Muscle of arm (tissue), 12 donors: ENCODE results near the gene EHD1. TPM values are rescaled to one million over a fixed set of nuclear protein-coding genes. Genes with fewer than 3 reads are reported as not detected.
"Not testable (repeated sequence)": the region's sequence is repeated elsewhere in the genome, so short reads cannot be mapped to it uniquely, and the experiment has no call there.

Experiments
- DNase-seq: peaks from one replicate; pipeline ENCODE4 v3.0.0-alpha.2; 2013
- polyA plus RNA-seq, 12 donors: library from polyadenylated mRNA; unstranded; fragments of 120-200 nt; gene quantifications; one replicate each; pipeline ENCODE4 v1.2.1, GENCODE V29; 2013; ENCODE audit not compliant: insufficient read length in 12 of 12

EHD1 gene
- polyA plus RNA-seq, 12 donors = 64.6 to 363 (median 85.9) TPM

DNA sequence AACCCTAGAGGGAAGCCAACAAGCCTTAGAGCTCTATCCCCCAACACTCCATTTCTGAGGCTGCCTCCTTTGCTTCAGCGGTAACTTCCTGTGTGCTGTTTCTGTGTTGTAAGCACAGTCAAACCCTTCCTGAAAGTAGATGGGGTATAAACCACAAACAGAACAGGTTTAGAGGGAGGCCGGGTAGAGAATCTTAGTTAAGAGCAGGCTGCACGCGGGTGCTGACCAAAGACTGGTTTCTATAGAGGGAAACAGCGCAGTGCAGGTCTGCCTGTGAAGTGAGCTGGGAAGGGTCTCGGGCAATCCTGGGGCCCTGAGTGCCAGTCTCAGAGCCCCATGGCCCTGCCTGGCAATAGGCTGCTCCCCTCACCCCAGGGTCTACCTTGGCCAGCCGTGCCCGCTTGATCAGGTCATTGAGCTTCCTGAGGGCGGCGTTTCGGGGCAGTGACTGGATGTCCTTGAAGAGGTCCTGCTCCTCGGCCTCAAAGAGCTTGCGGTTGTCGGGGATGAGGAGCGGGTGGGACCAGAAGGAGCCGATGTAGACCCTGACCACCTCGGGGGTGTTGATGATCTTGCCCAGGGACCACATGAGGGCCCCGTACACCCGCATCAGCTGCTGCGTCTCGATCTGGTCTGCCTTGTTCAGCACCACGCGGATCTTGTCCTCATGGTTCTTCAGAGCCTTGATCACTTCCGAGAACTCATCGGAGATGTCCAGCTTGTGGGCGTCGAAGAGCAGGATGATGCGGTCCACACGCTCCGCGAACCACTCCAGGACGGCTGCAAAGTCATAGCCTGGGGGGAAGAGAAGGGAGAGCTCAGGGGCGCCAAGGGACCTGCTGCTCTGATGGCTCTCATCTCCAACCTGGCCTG, 18.6 kb downstream of the EHD1 start:
- DNase-seq = no peak

- DNase-seq = no peak
Measured at GRCh38 chr11:64858467-64859263, 19.8 kb downstream of the EHD1 start.

DNA sequence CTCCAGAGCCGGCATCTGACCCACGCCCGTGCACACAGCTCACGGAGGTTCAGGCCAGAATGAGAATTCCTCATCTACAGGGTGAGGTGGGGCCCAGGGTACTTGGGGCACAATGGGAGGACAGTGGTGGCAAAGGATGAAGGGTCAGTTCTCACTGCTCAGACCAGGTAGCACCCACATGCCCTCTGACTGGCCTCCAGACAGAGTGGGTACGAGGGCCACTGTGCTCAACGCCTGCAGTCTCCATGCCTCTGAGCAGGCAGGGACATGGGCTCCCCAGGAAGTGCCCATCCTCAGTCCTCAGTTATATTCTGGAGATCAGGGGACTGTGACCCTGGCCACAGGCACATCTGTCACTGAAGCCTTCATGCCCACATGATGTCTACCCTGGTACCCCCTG, 20.9 kb downstream of the EHD1 start:
- no peak for DNase-seq

DNA sequence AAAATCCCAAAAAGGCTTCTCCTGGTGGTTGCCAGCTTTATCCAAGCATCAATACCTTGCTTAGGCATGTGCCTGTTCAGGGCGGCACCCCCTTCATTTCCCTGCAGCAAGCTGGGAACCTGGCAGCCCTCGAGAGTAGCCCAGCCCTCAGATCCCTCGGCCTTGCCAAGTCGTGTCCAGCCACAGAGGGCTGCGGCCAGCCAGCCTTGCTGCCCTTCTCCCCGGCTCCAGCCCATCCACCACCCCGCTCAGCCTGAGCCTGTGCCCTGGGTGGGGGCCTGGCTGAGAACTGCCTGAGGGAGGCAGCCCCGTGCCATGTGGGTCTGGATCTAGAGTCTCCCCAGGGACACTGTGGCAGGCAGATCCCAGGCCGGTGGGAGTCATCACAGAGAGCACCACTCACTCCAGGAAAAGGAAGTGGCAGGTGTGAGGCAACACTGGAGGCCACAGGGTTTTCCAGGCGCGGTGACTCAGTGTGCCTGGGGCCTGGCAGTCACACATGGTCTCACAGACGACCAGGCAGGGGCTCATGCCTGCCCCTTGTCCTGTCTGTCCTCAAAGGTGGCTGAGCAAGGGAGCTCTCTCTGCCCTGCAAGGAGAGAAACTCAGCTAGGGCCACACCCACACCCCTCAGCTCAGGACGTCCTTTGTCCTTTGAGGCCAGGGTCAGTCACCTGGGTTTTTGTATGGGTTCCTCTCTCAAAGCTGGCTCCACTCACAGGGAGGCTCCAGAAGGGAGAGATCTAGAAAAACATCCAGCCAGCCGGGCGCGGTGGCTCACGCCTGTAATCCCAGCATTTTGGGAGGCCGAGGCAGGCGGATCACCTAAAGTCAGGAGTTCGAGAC, 21.8 kb downstream of the EHD1 start:
- no peak for DNase-seq

GRCh38 chr11:64855596-64856304, 22.7 kb downstream of the EHD1 start:
- no peak for DNase-seq

GRCh38 chr11:64854534-64855502, 23.6 kb downstream of the EHD1 start:
- no peak for DNase-seq

DNA sequence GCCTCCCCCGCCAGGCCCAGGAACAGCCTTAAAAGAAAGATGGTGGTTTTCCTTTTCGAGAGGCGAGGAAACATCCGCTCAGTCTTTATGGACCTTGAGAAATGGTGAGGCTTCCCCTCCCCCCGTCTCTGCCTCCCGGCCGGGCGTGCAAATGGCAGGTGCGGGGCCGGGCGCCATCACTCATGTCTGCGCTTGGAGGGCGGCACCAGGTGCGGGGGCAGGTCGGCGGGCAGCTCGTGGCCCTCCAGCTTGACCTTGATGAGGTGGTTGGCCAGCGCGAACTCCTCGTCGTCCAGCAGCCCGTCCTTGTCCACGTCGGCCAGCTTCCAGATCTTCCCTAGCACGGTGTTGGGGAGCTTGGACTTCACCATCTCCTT, 24.3 kb downstream of the EHD1 start:
- DNase-seq = no peak

- DNase-seq = no peak
Measured at GRCh38 chr11:64853709-64854108, 24.7 kb downstream of the EHD1 start.

GRCh38 chr11:64852804-64853509, 25.5 kb downstream of the EHD1 start:
- DNase-seq = no peak

DNA sequence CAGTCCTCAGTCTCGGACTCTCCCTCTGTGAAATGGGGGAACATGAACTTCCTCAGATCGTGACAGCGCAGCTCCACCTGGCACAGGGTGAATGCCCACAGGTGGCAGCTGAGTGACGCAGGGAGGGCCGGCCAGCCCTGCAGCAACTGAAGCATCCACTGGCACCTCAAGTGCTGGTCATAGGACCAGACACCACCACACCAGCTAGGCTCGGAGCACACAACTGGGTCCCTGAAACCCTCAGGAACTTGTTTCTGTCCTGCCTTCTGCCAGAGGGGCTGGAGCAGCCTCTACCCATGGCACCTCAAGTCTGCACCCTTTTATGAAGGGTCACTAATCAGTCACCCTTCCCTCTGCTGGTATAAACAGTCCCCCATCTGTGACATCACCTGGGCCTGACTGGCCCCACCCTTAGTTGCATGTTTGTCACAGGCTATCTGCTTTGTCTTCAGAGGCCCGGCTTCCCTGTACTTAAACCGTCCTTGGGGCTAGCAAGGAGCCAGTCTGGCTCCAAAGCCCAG, 26.5 kb downstream of the EHD1 start:
- DNase-seq = no peak

- DNase-seq = no peak
Measured at GRCh38 chr11:64850979-64851567, 27.3 kb downstream of the EHD1 start.

DNA sequence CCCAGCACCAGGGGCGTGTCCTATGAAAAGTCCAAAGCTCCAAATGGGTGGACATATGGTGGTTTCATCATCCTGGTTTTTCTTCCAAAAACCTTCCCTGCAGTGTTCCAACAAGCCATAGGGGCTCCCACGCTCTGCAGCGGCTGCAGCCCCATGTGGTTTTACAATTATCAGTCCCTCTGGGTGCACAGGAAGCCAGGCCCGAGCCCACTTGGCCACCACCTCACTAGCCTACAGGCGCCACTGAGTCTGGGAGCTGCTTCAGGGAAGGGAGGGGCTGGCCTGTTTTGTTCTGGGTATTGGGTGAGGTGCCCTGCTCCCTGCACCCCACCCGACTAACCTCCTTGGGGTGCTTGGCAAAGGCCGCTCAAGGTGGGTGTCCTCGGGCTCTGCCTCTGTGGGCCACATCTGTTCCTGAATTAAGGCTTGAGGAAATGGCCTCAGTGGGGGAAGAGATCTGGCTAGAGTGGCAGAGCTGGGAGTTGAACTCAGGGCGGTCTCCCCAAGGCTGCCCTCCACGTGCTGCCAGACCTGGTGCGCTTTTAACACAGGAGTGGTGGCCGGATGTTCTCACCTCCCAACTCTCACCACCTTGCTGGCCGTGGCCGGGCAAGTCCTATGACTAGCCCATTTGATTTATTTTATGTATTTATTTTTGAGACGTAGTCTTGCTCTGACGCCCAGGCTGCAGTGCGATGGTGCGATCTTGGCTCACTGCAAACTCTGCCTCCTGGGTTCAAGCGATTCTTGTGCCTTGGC, 28.6 kb downstream of the EHD1 start:
- no peak for DNase-seq

GRCh38 chr11:64848826-64849597, 29.4 kb downstream of the EHD1 start:
- no peak for DNase-seq

GRCh38 chr11:64848214-64848825, 30.1 kb downstream of the EHD1 start:
- no peak for DNase-seq

DNA sequence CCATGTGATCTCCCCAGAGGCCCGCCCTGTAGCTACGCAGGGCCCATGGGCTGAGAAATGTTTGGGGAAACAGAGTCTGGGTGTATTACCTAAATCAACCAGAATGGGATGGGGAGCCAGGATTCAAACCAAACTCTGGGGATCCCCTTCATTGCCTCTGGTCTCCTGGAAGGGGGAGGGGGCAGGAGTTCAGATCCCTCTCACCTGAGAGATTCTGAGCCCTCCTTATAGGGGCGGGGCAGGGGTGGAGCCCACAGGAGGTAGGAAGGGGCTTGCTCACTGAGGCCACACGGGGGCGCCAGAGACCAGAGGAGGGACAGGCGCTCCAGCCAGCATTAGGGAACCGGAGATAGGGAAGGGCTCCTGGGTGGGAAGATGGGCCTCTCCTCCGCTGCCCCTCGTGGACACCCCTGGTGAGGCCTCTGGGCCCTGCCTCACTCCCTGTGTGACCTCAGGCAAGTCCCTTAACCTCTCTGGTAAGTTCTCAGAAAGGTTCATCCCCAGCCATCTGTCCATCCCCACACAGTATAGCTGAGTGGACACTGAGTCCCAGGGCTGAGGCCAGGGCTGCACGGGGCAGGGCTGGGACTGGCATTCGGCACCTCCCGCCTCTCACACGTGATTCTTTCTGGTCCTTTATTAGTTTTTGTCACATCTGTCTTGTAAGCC, 31.3 kb downstream of the EHD1 start:
- DNase-seq = peak; percentile 89

- DNase-seq = not testable (repeated sequence)
Measured at GRCh38 chr11:64845776-64846129, 32.7 kb downstream of the EHD1 start.
